ENCODE results near the gene AMDHD1. TPM values are rescaled to one million over a fixed set of nuclear protein-coding genes. Genes with fewer than 3 reads are reported as not detected.

Gene AMDHD1, protein sequence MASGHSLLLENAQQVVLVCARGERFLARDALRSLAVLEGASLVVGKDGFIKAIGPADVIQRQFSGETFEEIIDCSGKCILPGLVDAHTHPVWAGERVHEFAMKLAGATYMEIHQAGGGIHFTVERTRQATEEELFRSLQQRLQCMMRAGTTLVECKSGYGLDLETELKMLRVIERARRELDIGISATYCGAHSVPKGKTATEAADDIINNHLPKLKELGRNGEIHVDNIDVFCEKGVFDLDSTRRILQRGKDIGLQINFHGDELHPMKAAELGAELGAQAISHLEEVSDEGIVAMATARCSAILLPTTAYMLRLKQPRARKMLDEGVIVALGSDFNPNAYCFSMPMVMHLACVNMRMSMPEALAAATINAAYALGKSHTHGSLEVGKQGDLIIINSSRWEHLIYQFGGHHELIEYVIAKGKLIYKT
- not detected in 2 replicates for total RNA-seq

DNA sequence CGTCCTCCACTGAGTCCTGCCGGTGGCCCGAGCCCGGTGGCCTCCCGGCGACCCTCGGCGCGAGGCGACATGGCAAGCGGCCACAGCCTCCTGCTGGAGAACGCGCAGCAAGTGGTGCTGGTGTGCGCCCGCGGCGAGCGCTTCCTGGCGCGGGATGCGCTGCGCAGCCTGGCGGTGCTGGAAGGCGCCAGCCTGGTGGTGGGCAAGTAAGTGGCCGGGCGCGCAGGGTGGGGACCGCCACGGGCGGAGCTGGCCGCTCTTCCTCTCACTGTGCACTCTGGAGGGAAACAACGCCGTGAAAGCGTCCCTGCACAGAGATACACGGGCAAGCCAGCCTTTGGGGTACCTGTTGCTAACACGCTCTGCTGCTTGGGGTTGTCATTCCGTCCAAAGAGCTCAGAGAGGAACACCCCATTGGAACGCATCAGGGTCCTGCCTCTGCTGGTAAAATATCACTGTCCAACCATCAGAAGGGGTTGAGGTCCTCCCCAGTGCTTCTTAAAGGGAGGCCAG is at the start of gene AMDHD1:
Gene AMDHD1, plus strand, starts transcription at position 2 of the 513 bp plus-strand sequence. Its CDS starts 68 bp downstream, at position 70.
- peak; percentile 49 for DNase-seq (ENCODE audit: low read depth)
- TF ChIP-seq CTCF (IDR thresholded peaks at IDR 0.05; ENCODE audit: insufficient read depth, low read depth, low read length), result peak; percentile 29
- H3K4me3 ChIP-seq (ENCODE audit: low read depth, low read length), result peak within 1 kb of the TSS; percentile 80

DNA sequence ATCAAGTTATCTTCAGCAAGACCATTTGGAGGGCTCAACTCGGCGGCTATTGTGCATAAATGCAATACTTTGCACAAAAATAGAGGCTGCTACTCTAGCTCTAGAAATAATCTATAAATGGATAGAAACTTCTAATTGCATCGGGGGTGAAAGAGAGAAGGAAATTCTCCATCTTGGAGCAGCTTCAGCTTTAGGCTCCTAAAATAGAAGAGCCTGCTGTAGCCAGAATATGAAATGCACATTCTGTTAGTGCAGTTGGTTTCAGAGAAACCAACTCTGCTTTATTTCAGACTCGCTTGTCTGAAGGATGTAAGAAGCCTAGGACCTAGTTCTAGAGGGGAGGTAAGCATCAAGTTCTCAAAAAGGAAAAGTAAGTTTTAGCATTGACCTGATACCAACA is 46.3 kb upstream of the AMDHD1 start:
- H3K4me3 ChIP-seq (ENCODE audit: low read depth, low read length), result no peak overlapping the region
- TF ChIP-seq CTCF (IDR thresholded peaks at IDR 0.05; ENCODE audit: insufficient read depth, low read depth, low read length), result no peak
- DNase-seq (ENCODE audit: low read depth), result no peak

DNA sequence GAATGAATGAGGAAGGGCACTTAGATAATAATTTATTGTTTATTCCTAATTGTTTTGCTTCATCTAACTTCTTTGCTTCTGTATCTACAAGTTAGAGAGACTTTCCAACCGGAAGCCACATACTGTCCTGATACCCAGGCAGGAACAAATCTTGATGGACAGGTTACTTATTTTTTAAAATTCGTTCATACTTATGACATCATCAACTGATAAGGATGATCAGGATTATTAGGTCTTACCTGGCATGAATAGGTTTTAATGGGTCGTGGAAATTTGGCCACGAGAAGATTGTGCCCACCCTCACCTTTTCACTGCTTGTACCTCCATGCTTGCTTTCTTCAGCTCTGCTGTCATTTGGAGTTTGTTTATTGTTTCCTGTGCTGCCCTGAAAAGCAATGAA is 45.0 kb upstream of the AMDHD1 start:
- H3K4me3 ChIP-seq (ENCODE audit: low read depth, low read length), result no peak overlapping the region
- TF ChIP-seq CTCF (IDR thresholded peaks at IDR 0.05; ENCODE audit: insufficient read depth, low read depth, low read length), result no peak
- no peak for DNase-seq (ENCODE audit: low read depth)

- DNase-seq (ENCODE audit: low read depth), result no peak
- H3K4me3 ChIP-seq (ENCODE audit: low read depth, low read length), result no peak overlapping the region
- TF ChIP-seq CTCF (IDR thresholded peaks at IDR 0.05; ENCODE audit: insufficient read depth, low read depth, low read length), result no peak
These were observed 34.6 kb upstream of the AMDHD1 start for GRCh38 chr12:95908573-95908972.

- no peak for TF ChIP-seq CTCF (IDR thresholded peaks at IDR 0.05; ENCODE audit: insufficient read depth, low read depth, low read length)
- no peak for DNase-seq (ENCODE audit: low read depth)
- no peak overlapping the region for H3K4me3 ChIP-seq (ENCODE audit: low read depth, low read length)
These were observed 33.3 kb upstream of the AMDHD1 start for GRCh38 chr12:95909871-95910270.

DNA sequence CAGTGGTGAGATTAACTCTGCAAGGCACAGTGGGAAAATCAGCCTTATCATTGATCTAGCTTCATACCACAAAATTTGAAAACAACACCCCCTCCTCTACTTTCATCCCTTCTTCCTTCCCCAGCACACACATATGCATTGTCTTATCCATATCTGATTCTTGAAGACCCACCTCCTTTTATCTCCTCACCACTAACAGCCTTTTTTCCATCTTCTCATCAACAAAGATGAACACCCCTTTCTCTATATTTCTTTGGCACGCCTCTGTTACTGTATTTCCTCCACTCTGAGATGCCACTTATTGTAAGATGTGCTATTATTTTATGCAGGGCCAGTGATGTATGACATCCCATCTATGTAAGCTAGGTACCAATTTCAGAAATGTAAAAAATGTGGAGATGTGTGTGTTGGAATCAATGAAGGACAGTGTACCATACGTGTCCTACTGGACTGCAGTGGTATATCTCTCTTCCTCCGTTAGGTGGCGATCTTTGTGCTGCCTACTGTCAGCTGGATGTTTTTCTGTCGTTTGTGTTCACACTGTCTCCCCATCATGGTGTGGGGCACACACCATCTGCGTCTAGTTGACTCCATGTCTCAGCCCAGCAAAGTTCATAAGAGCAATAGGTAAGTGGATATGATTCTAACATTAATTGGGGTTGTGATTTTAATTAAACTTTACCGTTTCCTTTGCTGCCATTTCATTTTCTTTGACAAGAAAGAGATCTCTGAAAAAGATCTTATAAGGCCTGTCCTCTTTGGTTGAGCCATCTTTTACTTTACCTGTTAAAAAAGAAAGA is 24.7 kb upstream of the AMDHD1 start:
- DNase-seq (ENCODE audit: low read depth), result peak; percentile 45
- no peak overlapping the region for H3K4me3 ChIP-seq (ENCODE audit: low read depth, low read length)
- peak; percentile 91 for TF ChIP-seq CTCF (IDR thresholded peaks at IDR 0.05; ENCODE audit: insufficient read depth, low read depth, low read length)
